ENCODE data around the gene GRIK3. TPM values are rescaled to one million over a fixed set of nuclear protein-coding genes. Genes with fewer than 3 reads are reported as not detected.

Gene GRIK3
- total and polyA plus RNA-seq, 2 of the 8 experiments (the other 6 are each of a cell fraction or from before 2014, with no cell fraction given), result 2.1 to 3.4 TPM

- TF ChIP-seq CHD7 (IDR thresholded peaks at IDR 0.05; ENCODE audit: insufficient replicate concordance, low read length), result no peak
- TF ChIP-seq SP4 (IDR thresholded peaks at IDR 0.05; ENCODE audit: low read length), result no peak
- no peak for TF ChIP-seq SUZ12 (IDR thresholded peaks at IDR 0.05; ENCODE audit: low read length)
- no peak for TF ChIP-seq CTCF (IDR thresholded peaks at IDR 0.05; ENCODE audit: control extremely low read depth in 1 of 3, insufficient read depth in 1 of 3, low read depth in 1 of 3, low read length in 3 of 3)
- no peak for TF ChIP-seq CBX8 (IDR thresholded peaks at IDR 0.05; ENCODE audit: borderline replicate concordance, low read depth, low read length)
- no peak for TF ChIP-seq TCF12 (IDR thresholded peaks at IDR 0.05; ENCODE audit: low read depth, low read length)
- TF ChIP-seq SAP30 (IDR thresholded peaks at IDR 0.05; ENCODE audit: insufficient read depth, insufficient replicate concordance, low read length), result no peak
Measured at GRCh38 chr1:36881541-36881940, 152.8 kb downstream of the GRIK3 start (continued).
